Large intestine (tissue), 3 donors: ENCODE results near the gene AGBL5. TPM values are rescaled to one million over a fixed set of nuclear protein-coding genes. Genes with fewer than 3 reads are reported as not detected.
"Not testable (repeated sequence)": the region's sequence is repeated elsewhere in the genome, so short reads cannot be mapped to it uniquely, and the experiment has no call there.

ENCODE experiments used
- DNase-seq, 2 donors: peaks; one replicate each; pipeline versions ENCODE4 v3.0.0 to v3.0.0-alpha.2; 2013
- H3K27ac ChIP-seq: one replicate; pipeline ENCODE4 v1.5.1; 2013; ENCODE audit warnings: low read length
- H3K27me3 ChIP-seq: 2 replicates; pipeline ENCODE4 v1.6.1; 2013; ENCODE audit warnings: low read length; ENCODE audit not compliant: control insufficient read depth, insufficient read depth
- H3K36me3 ChIP-seq: 2 replicates; pipeline ENCODE4 v1.6.1; 2013; ENCODE audit warnings: low read length; ENCODE audit not compliant: control insufficient read depth, insufficient read depth
- H3K4me1 ChIP-seq: one replicate; pipeline ENCODE4 v1.6.1; 2013; ENCODE audit warnings: low read length; ENCODE audit not compliant: control insufficient read depth, insufficient read depth
- H3K4me3 ChIP-seq: one replicate; pipeline ENCODE4 v1.5.1; 2013; ENCODE audit warnings: low read length
- H3K9me3 ChIP-seq: one replicate; pipeline ENCODE4 v1.6.1; 2013; ENCODE audit warnings: mild to moderate bottlenecking, low read depth, low read length, moderate library complexity; ENCODE audit not compliant: control insufficient read depth
- WGBS: methylation state at CpG from one replicate; pipeline ENCODE4 v1.1.5; 2013; ENCODE audit warnings: low lambda C conversion rate; ENCODE audit not compliant: insufficient coverage; 5-methylcytosine and 5-hydroxymethylcytosine counted together
- polyA plus RNA-seq: library from polyadenylated mRNA; unstranded; fragments of 120-200 nt; gene quantifications from one replicate; pipeline ENCODE4 v1.2.1, GENCODE V29; 2013

AGBL5 gene
- polyA plus RNA-seq, 1 donor = 28.3 TPM

DNA sequence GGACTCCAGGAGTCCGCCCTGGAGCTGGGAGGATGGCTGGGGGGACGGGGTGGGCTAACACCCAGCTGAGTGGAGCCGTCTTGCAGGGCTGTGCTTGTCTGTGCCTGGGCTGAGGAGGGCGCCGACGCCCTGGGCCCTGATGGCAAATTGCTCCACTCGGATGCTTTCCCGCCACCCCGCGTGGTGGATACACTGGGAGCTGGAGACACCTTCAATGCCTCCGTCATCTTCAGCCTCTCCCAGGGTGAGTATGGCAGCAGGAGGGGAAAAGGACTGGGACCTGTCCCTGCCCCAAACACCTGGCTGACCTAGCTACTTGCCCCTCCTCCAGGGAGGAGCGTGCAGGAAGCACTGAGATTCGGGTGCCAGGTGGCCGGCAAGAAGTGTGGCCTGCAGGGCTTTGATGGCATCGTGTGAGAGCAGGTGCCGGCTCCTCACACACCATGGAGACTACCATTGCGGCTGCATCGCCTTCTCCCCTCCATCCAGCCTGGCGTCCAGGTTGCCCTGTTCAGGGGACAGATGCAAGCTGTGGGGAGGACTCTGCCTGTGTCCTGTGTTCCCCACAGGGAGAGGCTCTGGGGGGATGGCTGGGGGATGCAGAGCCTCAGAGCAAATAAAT is 48.0 kb downstream of the AGBL5 start:
- no peak overlapping the region for H3K27ac ChIP-seq
- WGBS = no CpG with 5 or more reads among the region's 19 CpGs
- peaks cover 49% of the 10 kb centered on the region for H3K36me3 ChIP-seq

DNA sequence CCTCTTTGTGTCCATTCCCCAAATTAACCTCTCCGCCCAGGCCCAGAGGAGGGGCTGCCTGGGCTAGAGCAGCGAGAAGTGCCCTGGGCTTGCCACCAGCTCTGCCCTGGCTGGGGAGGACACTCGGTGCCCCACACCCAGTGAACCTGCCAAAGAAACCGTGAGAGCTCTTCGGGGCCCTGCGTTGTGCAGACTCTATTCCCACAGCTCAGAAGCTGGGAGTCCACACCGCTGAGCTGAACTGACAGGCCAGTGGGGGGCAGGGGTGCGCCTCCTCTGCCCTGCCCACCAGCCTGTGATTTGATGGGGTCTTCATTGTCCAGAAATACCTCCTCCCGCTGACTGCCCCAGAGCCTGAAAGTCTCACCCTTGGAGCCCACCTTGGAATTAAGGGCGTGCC is 48.6 kb downstream of the AGBL5 start:
- Histone ChIP-seq H3K27ac (no peak overlapping the region), H3K27me3 (no peaks in the 10 kb centered on the region), H3K9me3 (no peaks in the 10 kb centered on the region), H3K36me3 (peaks cover 44% of the 10 kb centered on the region), H3K4me1 (peaks cover 18% of the 10 kb centered on the region), H3K4me3 (no peak overlapping the region)
- DNase-seq = no peak
- WGBS = no CpG with 5 or more reads among the region's 10 CpGs

More for the DNA sequence above, 48.0 kb downstream of the AGBL5 start:
- H3K27me3 ChIP-seq = no peaks in the 10 kb centered on the region
- DNase-seq = no peak
- H3K4me3 ChIP-seq = no peak overlapping the region
- no peaks in the 10 kb centered on the region for H3K9me3 ChIP-seq
- H3K4me1 ChIP-seq = peaks cover 24% of the 10 kb centered on the region

DNA sequence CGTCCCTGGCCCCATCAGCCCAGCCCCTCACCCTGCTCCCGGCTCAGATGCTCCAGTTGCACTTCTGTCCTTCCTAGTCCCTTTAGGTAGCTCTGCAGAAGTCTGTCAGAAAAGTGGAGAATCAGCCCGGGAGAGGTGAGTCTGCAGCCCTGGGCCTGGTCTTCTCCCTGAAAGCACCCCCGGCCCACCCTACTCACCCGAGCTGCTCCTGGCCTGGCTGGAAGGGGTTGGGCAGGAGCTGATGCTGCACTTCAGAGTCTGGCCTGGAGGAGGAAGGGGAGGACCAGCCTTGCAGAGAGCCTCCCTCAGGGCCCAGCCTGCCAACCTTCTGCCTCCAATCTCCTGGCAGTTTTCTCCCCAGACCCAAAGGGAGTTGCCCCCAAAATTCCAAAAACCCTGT is 50.9 kb downstream of the AGBL5 start:
- WGBS = no CpG with 5 or more reads among the region's 5 CpGs
- Histone ChIP-seq H3K4me1 (no peaks in the 10 kb centered on the region), H3K36me3 (peaks cover 31% of the 10 kb centered on the region), H3K9me3 (no peaks in the 10 kb centered on the region), H3K27ac (no peak overlapping the region), H3K27me3 (no peaks in the 10 kb centered on the region), H3K4me3 (no peak overlapping the region)
- peak in 1 of 2 donors; percentile 7 for DNase-seq

GRCh38 chr2:27105981-27106380 is 54.5 kb downstream of the AGBL5 start:
- H3K27me3 ChIP-seq = no peaks in the 10 kb centered on the region
- H3K36me3 ChIP-seq = peaks cover 2% of the 10 kb centered on the region
- no peak for DNase-seq
- H3K27ac ChIP-seq = no peak overlapping the region
- H3K4me3 ChIP-seq = no peak overlapping the region
- H3K9me3 ChIP-seq = no peaks in the 10 kb centered on the region
- no peaks in the 10 kb centered on the region for H3K4me1 ChIP-seq
- 83% methylated on average over 2 of the region's 3 CpGs for WGBS

DNA sequence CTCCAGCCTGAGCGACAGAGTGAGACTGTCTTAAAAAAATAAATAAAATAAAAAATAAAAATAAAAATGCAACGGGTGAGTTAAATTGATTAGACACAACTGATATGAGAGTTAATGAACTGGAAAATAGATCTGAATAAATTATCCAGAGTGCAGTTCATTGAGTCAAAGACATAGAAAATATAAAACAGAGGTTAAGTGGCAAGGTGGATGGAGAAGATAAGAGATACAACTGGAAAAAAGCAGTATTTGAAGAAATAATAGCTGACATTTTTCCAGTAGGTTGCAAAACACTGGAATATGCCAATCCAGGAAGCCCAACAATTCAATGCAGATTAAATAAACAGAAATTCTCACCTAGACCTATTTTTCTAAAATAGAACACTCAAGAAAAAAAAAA is 56.8 kb downstream of the AGBL5 start:
- no peak for DNase-seq
- Histone ChIP-seq H3K4me1 (no peaks in the 10 kb centered on the region), H3K9me3 (no peaks in the 10 kb centered on the region), H3K4me3 (no peak overlapping the region), H3K36me3 (no peaks in the 10 kb centered on the region), H3K27me3 (no peaks in the 10 kb centered on the region), H3K27ac (no peak overlapping the region)
- WGBS = 88% methylated on average over 2 of the region's 2 CpGs

- Histone ChIP-seq H3K4me3 (no peak overlapping the region), H3K9me3 (no peaks in the 10 kb centered on the region), H3K27ac (no peak overlapping the region), H3K27me3 (no peaks in the 10 kb centered on the region), H3K36me3 (no peaks in the 10 kb centered on the region), H3K4me1 (no peaks in the 10 kb centered on the region)
- DNase-seq = no peak
- WGBS = no CpG with 5 or more reads among the region's 3 CpGs
Measured at GRCh38 chr2:27109083-27109482, 57.6 kb downstream of the AGBL5 start.

GRCh38 chr2:27110603-27111352 is 59.3 kb downstream of the AGBL5 start:
- H3K27me3 ChIP-seq, H3K4me1 ChIP-seq, H3K4me3 ChIP-seq, H3K9me3 ChIP-seq, H3K27ac ChIP-seq, H3K36me3 ChIP-seq, DNase-seq: not testable (repeated sequence)
- WGBS = no CpG with 5 or more reads among the region's 24 CpGs

- H3K9me3 ChIP-seq, H3K36me3 ChIP-seq, H3K4me3 ChIP-seq, H3K27me3 ChIP-seq, DNase-seq, H3K27ac ChIP-seq, H3K4me1 ChIP-seq: not testable (repeated sequence)
- WGBS = no CpG with 5 or more reads among the region's 49 CpGs
Measured at GRCh38 chr2:27111392-27112078, 60.1 kb downstream of the AGBL5 start.

- Histone ChIP-seq H3K36me3 (no peaks in the 10 kb centered on the region), H3K9me3 (no peaks in the 10 kb centered on the region), H3K27ac (no peak overlapping the region), H3K4me1 (peaks cover 6% of the 10 kb centered on the region), H3K27me3 (peaks cover 15% of the 10 kb centered on the region), H3K4me3 (no peak overlapping the region)
- no peak for DNase-seq
- WGBS = no CpG with 5 or more reads among the region's 2 CpGs
Measured at GRCh38 chr2:27115519-27115918, 64.1 kb downstream of the AGBL5 start.

DNA sequence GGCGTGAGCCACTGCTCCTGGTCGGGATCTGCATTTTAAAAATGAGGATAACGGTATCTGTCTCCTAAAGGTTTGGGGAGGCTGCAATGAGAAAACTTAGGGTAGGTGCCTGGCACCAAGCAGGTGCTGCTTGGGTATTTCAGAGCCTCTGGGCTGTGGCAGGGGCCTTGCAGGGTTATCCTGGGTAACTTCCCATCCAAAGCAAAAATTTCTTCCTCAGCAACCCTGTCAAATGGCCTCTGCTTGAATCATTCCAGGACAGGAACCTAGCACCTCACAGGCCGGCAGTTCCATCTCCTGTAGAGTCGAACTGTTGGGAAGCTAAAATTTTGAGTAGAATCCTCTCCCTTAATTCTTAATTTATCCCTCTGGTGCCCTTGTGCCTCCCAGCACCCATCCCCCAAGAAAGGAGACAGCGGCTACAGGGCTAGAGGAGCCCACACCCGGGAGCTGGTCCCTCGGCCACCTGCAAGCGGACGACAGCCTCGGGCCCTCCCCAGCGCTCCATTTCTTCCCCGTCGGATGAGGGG is 66.6 kb downstream of the AGBL5 start:
- no peak for DNase-seq
- Histone ChIP-seq H3K27me3 (peaks cover 26% of the 10 kb centered on the region), H3K4me3 (peak overlapping the region; percentile 31), H3K36me3 (no peaks in the 10 kb centered on the region), H3K27ac (no peak overlapping the region), H3K4me1 (peaks cover 7% of the 10 kb centered on the region), H3K9me3 (no peaks in the 10 kb centered on the region)
- WGBS = no CpG with 5 or more reads among the region's 14 CpGs
